GM03348 (cell line): ENCODE data around the gene SPECC1L.
"Not testable (repeated sequence)": the region's sequence is repeated elsewhere in the genome, so short reads cannot be mapped to it uniquely, and the experiment has no call there.

ENCODE experiments used
- DNase-seq: peaks from one replicate; pipeline ENCODE4 v3.0.0; 2012; ENCODE audit warnings: low spot score

Gene SPECC1L

GRCh38 chr22:24284747-24285203, 14.1 kb downstream of the SPECC1L start:
- peak; percentile 36 for DNase-seq

GRCh38 chr22:24285245-24285644, 14.6 kb downstream of the SPECC1L start:
- DNase-seq = peak; percentile 10

- not testable (repeated sequence) for DNase-seq
Measured at GRCh38 chr22:24287212-24287611, 16.6 kb downstream of the SPECC1L start.

- DNase-seq = not testable (repeated sequence)
Measured at GRCh38 chr22:24287801-24288200, 17.2 kb downstream of the SPECC1L start.

GRCh38 chr22:24289114-24289513, 18.5 kb downstream of the SPECC1L start:
- DNase-seq = peak; percentile 74

GRCh38 chr22:24289741-24290163, 19.1 kb downstream of the SPECC1L start:
- peak; percentile 24 for DNase-seq

GRCh38 chr22:24290459-24290858, 19.8 kb downstream of the SPECC1L start:
- peak; percentile 39 for DNase-seq

GRCh38 chr22:24291515-24292201, 21.0 kb downstream of the SPECC1L start:
- DNase-seq = no peak

- DNase-seq = not testable (repeated sequence)
Measured at GRCh38 chr22:24292202-24292830, 21.7 kb downstream of the SPECC1L start.

- DNase-seq = not testable (repeated sequence)
Measured at GRCh38 chr22:24294913-24295312, 24.3 kb downstream of the SPECC1L start.

GRCh38 chr22:24298497-24299155, 28.0 kb downstream of the SPECC1L start:
- DNase-seq = not testable (repeated sequence)

GRCh38 chr22:24300522-24300921, 29.9 kb downstream of the SPECC1L start:
- DNase-seq = not testable (repeated sequence)

GRCh38 chr22:24302591-24302990, 32.0 kb downstream of the SPECC1L start:
- no peak for DNase-seq

GRCh38 chr22:24303007-24303406, 32.4 kb downstream of the SPECC1L start:
- DNase-seq = no peak

- DNase-seq = no peak
Measured at GRCh38 chr22:24304062-24304675, 33.5 kb downstream of the SPECC1L start.

GRCh38 chr22:24305260-24305692, 34.6 kb downstream of the SPECC1L start:
- peak; percentile 33 for DNase-seq

- no peak for DNase-seq
Measured at GRCh38 chr22:24310969-24311368, 40.3 kb downstream of the SPECC1L start.

- peak; percentile 17 for DNase-seq
Measured at GRCh38 chr22:24315367-24315966, 44.8 kb downstream of the SPECC1L start.

- not testable (repeated sequence) for DNase-seq
Measured at GRCh38 chr22:24316264-24316663, 45.6 kb downstream of the SPECC1L start.

GRCh38 chr22:24317511-24317910, 46.9 kb downstream of the SPECC1L start:
- DNase-seq = not testable (repeated sequence)

GRCh38 chr22:24319451-24319850, 48.8 kb downstream of the SPECC1L start:
- DNase-seq = no peak

GRCh38 chr22:24321999-24322398, 51.4 kb downstream of the SPECC1L start:
- DNase-seq = no peak
